Naive thymus-derived CD4-positive, alpha-beta T cell (primary cell): ENCODE results near the gene RHOXF2. TPM values are rescaled to one million over a fixed set of nuclear protein-coding genes. Genes with fewer than 3 reads are reported as not detected.

ENCODE experiments used
- ATAC-seq: fragments of 150-1000 bp; cut with Tn5 transposase; 2 replicates; pipeline ENCODE4 v1.10.0; 2021; ENCODE audit warnings: mild to moderate bottlenecking, moderate library complexity
- CTCF ChIA-PET: fragments of 350-600 bp; sonication (Branson Sonifier 250); formaldehyde crosslinking; loops from one replicate; lab custom pipeline; 2021; ENCODE audit warnings: antibody characterized with exemption; lab: Charles Lee
- POLR2A ChIA-PET: fragments of 350-600 bp; sonication (Branson Sonifier 250); formaldehyde crosslinking; loops from one replicate; lab custom pipeline; 2021; ENCODE audit warnings: antibody characterized with exemption, inconsistent platforms; lab: Charles Lee
- DNase-seq, 9 donors: peaks; one replicate each; pipeline versions ENCODE4 v3.0.0 to v3.0.0-alpha.2; 2020 to 2022; ENCODE audit warnings: mixed read lengths in 1 of 9
- H3K27ac ChIP-seq: one replicate; pipeline ENCODE4 v1.7.0; 2013; ENCODE audit warnings: mild to moderate bottlenecking, low read depth, low read length, moderate library complexity
- H3K27me3 ChIP-seq, 2 donors: one replicate each; pipeline ENCODE4 v1.7.0; 2013; ENCODE audit warnings: low read length in 2 of 2, mild to moderate bottlenecking in 2 of 2, moderate library complexity in 2 of 2; ENCODE audit not compliant: control insufficient read depth in 2 of 2, insufficient read depth in 2 of 2
- H3K36me3 ChIP-seq, 3 experiments: 1 replicate in 2 of 3; 2 replicates in 1 of 3; pipeline ENCODE4 v1.7.0; 2013; ENCODE audit warnings: low read length in 3 of 3, mild to moderate bottlenecking in 3 of 3, moderate library complexity in 1 of 3; ENCODE audit not compliant: insufficient read depth in 3 of 3, control insufficient read depth in 2 of 3
- H3K4me1 ChIP-seq, 2 donors: one replicate each; pipeline ENCODE4 v1.7.0; 2013; ENCODE audit warnings: low read length in 2 of 2, mild to moderate bottlenecking in 2 of 2, moderate library complexity in 1 of 2; ENCODE audit not compliant: control insufficient read depth in 2 of 2, insufficient read depth in 2 of 2
- H3K4me3 ChIP-seq: 2 replicates; pipeline ENCODE4 v1.7.0; 2013; ENCODE audit warnings: mild to moderate bottlenecking, low read length
- H3K9me3 ChIP-seq, 3 experiments: 1 replicate in 2 of 3; 2 replicates in 1 of 3; pipeline ENCODE4 v1.7.0; 2013; ENCODE audit warnings: low read length in 3 of 3; ENCODE audit not compliant: control insufficient read depth in 2 of 3
- H3K27ac Mint-ChIP-seq, 9 donors: one replicate each; pipeline ENCODE4 v1.8.0; 2020 to 2022; ENCODE audit warnings: mixed read lengths in 9 of 9, mild to moderate bottlenecking in 8 of 9, moderate library complexity in 5 of 9, inconsistent platforms in 2 of 9
- H3K27me3 Mint-ChIP-seq, 5 donors: one replicate each; pipeline ENCODE4 v1.8.0; 2021 to 2022; ENCODE audit warnings: mixed read lengths in 5 of 5, mild to moderate bottlenecking in 1 of 5
- H3K36me3 Mint-ChIP-seq, 5 donors: one replicate each; pipeline ENCODE4 v1.8.0; 2020 to 2022; ENCODE audit warnings: mixed read lengths in 5 of 5, mild to moderate bottlenecking in 3 of 5, inconsistent platforms in 1 of 5
- H3K4me1 Mint-ChIP-seq, 7 donors: one replicate each; pipeline ENCODE4 v1.8.0; 2020 to 2022; ENCODE audit warnings: mixed read lengths in 7 of 7, mild to moderate bottlenecking in 3 of 7, inconsistent platforms in 1 of 7
- H3K4me3 Mint-ChIP-seq, 10 donors: one replicate each; pipeline ENCODE4 v1.8.0; 2020 to 2022; ENCODE audit warnings: mild to moderate bottlenecking in 10 of 10, mixed read lengths in 10 of 10, moderate library complexity in 6 of 10, inconsistent platforms in 2 of 10
- H3K9me3 Mint-ChIP-seq, 11 donors: one replicate each; pipeline ENCODE4 v1.8.0; 2020 to 2022; ENCODE audit warnings: mixed read lengths in 11 of 11, mild to moderate bottlenecking in 4 of 11, inconsistent platforms in 1 of 11, moderate library complexity in 1 of 11
- intact Hi-C, 2 donors: fragments of 100-400 bp; cut with micrococcal nuclease; formaldehyde crosslinking; loops; one replicate each; pipeline ENCODE4 v1.15.1; 2023
- polyA plus RNA-seq, 2 donors: library from polyadenylated mRNA; unstranded; fragments of 300-500 nt; fragmentation: Illumina TruSeq; gene quantifications; one replicate each; pipeline ENCODE4 v1.2.3, GENCODE V29; 2021
- total RNA-seq, 6 experiments: library from RNA in 5 of 6; stranded (reverse) in 5 of 6; gene quantifications; 1 replicate in 5 of 6; 2 replicates in 1 of 6; pipeline ENCODE4 v1.2.3 and lab custom pipeline; 2021 to 2026

RHOXF2 gene
- total and polyA plus RNA-seq, 7 experiments from 2014 or later, result 0.22 TPM; not detected in 6

DNA sequence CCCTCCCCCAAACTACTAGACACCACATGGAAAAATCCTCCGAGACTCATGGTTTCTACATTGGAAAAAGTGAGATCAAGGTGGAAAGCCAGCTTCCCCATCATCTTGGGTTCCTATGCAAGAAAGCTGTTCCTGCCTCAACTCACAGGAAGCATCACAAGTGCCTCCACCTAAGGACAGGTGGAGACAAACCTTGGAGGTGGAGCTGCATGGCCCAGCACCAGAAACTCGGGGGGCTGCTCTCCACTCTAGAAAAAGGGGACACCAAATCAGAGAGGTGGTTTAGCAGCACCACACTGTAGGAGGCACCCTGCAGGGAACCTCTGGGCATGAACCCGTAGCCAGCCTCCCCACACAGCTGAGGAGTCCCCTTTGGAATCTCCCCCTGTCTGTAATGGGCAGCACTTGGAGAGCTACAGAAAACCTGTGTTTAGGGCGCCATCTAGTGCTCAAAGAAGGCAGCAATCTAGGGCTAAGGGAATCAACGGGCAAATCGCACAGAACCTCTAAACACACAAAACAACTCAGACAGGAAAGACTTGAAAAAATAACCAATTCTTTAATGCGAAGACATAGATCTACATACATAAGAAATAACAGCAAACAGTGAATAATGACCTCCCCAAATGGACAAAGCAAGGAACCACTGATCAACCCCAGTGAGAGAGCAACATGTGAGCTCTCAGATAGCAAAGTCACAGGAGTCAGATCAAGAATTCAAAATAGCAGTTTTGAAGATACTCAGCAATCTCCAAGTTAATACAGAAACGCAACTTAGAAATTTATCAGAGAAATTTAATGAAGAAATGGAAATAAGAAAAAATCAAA, 55.2 kb downstream of the RHOXF2 start:
- peak overlapping the region in 1 of 9 donors; percentile 1 for H3K27ac Mint-ChIP-seq
- H3K4me3 Mint-ChIP-seq, result no peak overlapping the region

More for the DNA sequence above, 55.2 kb downstream of the RHOXF2 start:
- Histone ChIP-seq H3K4me1 (no peaks in the 10 kb centered on the region), H3K27ac (no peak overlapping the region), H3K9me3 (no peaks in the 10 kb centered on the region), H3K4me3 (no peak overlapping the region), H3K36me3 (no peaks in the 10 kb centered on the region), H3K27me3 (no peaks in the 10 kb centered on the region)
- peaks cover 0 to 12% (median 0%) of the 10 kb centered on the region in 5 donors for H3K27me3 Mint-ChIP-seq
- no peaks in the 10 kb centered on the region for H3K9me3 Mint-ChIP-seq
- intact Hi-C loops, result no loop called here
- POLR2A ChIA-PET, result interaction anchor here (0.6 kb wide), 1 partner anchor 33 kb away, joined by 3 read pairs; no protein-coding TSS in a partner anchor
- peaks cover 0 to 6% (median 0%) of the 10 kb centered on the region in 5 donors for H3K36me3 Mint-ChIP-seq
- ATAC-seq (peak; percentile 76), DNase-seq (peak in 8 of 9 donors; percentile 9 to 59 (median 40))
- peaks cover 0 to 12% (median 8%) of the 10 kb centered on the region in 7 donors for H3K4me1 Mint-ChIP-seq
- CTCF ChIA-PET, result interaction anchor here (0.6 to 0.9 kb wide), 4 partner anchors 10 to 1799 kb away, joined by 3 read pairs; no protein-coding TSS in a partner anchor

Other genes with a start within 250 kb of the RHOXF2 start
- 10 to 100 TPM in 4 of 5 experiments, 1 to 10 TPM in 1; 9.7 to 19.3 (median 14.9) TPM for gene NKAP, start 214.9 kb upstream of the RHOXF2 start, total RNA-seq
- 1 to 10 TPM; 4.2 to 6.0 TPM for gene NKAP, start 214.9 kb upstream of the RHOXF2 start, polyA plus RNA-seq
- not detected for gene RHOXF2B, start 80.9 kb upstream of the RHOXF2 start, total RNA-seq
- gene RHOXF2B, start 80.9 kb upstream of the RHOXF2 start, polyA plus RNA-seq, result under 1 TPM in 1 of 2 donors, not detected in 1; 0.08 TPM
- gene RHOXF1, start 42.7 kb upstream of the RHOXF2 start, total RNA-seq, result 1 to 10 TPM in 2 of 5 experiments, under 1 TPM in 2, not detected in 1; 0.51 to 1.9 (median 0.99) TPM
- gene RHOXF1, start 42.7 kb upstream of the RHOXF2 start, polyA plus RNA-seq, result under 1 TPM in 1 of 2 donors, not detected in 1; 0.37 TPM
- gene ZBTB33, start 92.2 kb downstream of the RHOXF2 start, total RNA-seq, result 10 to 100 TPM; 15.3 to 30.7 (median 26.3) TPM
- 10 to 100 TPM; 13.7 to 16.0 TPM for gene ZBTB33, start 92.2 kb downstream of the RHOXF2 start, polyA plus RNA-seq
- 1 to 10 TPM in 1 of 5 experiments, not detected in 4; 1.2 TPM for gene TMEM255A, start 152.8 kb downstream of the RHOXF2 start, total RNA-seq
- gene TMEM255A, start 152.8 kb downstream of the RHOXF2 start, polyA plus RNA-seq, result under 1 TPM; 0.06 to 0.12 TPM
- gene ATP1B4, start 203.5 kb downstream of the RHOXF2 start, total RNA-seq, result not detected
- gene ATP1B4, start 203.5 kb downstream of the RHOXF2 start, polyA plus RNA-seq, result not detected